Pancreas (tissue), 10 donors: ENCODE data around the gene STEAP4. TPM values are rescaled to one million over a fixed set of nuclear protein-coding genes. Genes with fewer than 3 reads are reported as not detected.

Source experiments
- ATAC-seq, 4 donors: fragments of 200-7000 bp; cut with Tn5 transposase; one replicate each; pipeline versions ENCODE4 v1.8.0 to v1.9.1; 2020; ENCODE audit warnings: mild to moderate bottlenecking in 4 of 4, moderate library complexity in 4 of 4
- DNase-seq, 6 donors: peaks; one replicate each; pipeline ENCODE4 v3.0.0-alpha.2; 2020
- FAIRE-seq: peaks from 2 replicates; lab custom pipeline; 2012; peaks lifted over from hg19 to GRCh38; lab: Jason Lieb, UNC
- H3K27ac ChIP-seq, 4 donors: fragments of 200-600 bp; sonication (generic); 1 replicate in 3 of 4; 2 replicates in 1 of 4; pipeline versions ENCODE4 v1.5.0 to v1.8.0; 2020
- H3K27me3 ChIP-seq, 4 donors: fragments of 200-600 bp; one replicate each; pipeline ENCODE4 v1.8.0; 2021
- H3K36me3 ChIP-seq, 3 donors: fragments of 200-600 bp; sonication (generic) in 1 of 3; one replicate each; pipeline versions ENCODE4 v1.5.0 to v1.8.0; 2020 to 2021
- H3K4me1 ChIP-seq, 3 donors: fragments of 200-600 bp; one replicate each; pipeline ENCODE4 v1.8.0; 2021
- H3K4me3 ChIP-seq, 4 donors: fragments of 200-600 bp; sonication (generic) in 2 of 4; one replicate each; pipeline versions ENCODE4 v1.5.0 to v1.8.0; 2020 to 2021
- H3K9me3 ChIP-seq, 4 donors: fragments of 200-600 bp; one replicate each; pipeline ENCODE4 v1.8.0; 2021
- WGBS, 2 donors: extraction: QIAGEN DNeasy Blood & Tissue Kit; methylation state at CpG; one replicate each; pipeline ENCODE4 v1.1.7; 2013; 5-methylcytosine and 5-hydroxymethylcytosine counted together
- intact Hi-C, 3 donors: fragments of 100-400 bp; cut with DNase I; formaldehyde crosslinking; loops; one replicate each; pipeline versions ENCODE4 v1.11.1 to v1.14.2; 2022
- polyA plus RNA-seq, 2 donors: library from polyadenylated mRNA; stranded (reverse); fragments of 200-250 nt; gene quantifications; one replicate each; pipeline ENCODE4 v1.2.3, GENCODE V29; 2013
- total RNA-seq, 6 donors: library from RNA; stranded (reverse); fragmentation: NEBNext Ultra II Directional in 4 of 6; extraction: Animal tissue kit (Norgen Biotek cat#: 25700) in 4 of 6; gene quantifications; one replicate each; pipeline versions ENCODE4 v1.2.1 to v1.2.4, GENCODE V29; 2021 to 2023
- TF ChIP-seq, protein P1 (sequence below), 4 donors: fragments of 200-600 bp; sonication (generic) in 3 of 4; IDR thresholded peaks; one replicate each; pipeline versions ENCODE4 v1.5.0 to v1.8.0; 2021; ENCODE audit warnings: antibody characterized with exemption in 4 of 4
- donor health status: healthy with polysubstance abuse.
- donor health status: DM: no; HTN: no; CAD: no; lungs with moderate emphysema.
- donor health status: DM: no; HTN: no; CAD: no.
- donor health status: control.
- donor health status: control.
- donor health status: Bipolar disorder and iron deficiency.
- donor health status: DM: yes; HTN: yes; CAD: no.
- donor health status: DM: no; HTN: no; CAD: no.
- donor health status: DM: no; HTN: no; CAD: no.
- donor health status: DM: yes; HTN: yes; CAD: no.

Gene STEAP4
- total and polyA plus RNA-seq, 8 donors = 3.2 to 15.0 (median 7.2) TPM

DNA sequence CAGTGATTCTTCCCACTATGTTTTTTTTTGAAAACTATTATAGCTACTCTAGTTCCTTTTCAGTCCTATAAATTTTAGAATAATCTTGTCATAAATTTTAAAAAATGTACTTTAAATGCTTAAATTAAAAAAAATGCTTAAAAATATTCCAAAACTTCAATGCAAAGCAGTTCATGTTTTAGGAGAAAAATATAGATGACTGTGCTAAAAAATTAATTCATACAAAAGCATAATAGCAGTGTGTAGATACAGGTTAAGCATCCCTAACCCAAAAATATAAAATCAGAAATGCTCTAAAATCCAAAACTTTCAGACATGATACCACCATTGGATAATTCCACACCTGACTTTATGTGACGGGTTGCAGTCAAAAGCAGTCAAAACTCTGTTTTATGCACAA, 12.8 kb downstream of the STEAP4 start:
- intact Hi-C loops = no loop called here
- H3K27ac ChIP-seq = no peak overlapping the region
- no peaks in the 10 kb centered on the region for H3K27me3 ChIP-seq
- TF ChIP-seq, protein P1, sequence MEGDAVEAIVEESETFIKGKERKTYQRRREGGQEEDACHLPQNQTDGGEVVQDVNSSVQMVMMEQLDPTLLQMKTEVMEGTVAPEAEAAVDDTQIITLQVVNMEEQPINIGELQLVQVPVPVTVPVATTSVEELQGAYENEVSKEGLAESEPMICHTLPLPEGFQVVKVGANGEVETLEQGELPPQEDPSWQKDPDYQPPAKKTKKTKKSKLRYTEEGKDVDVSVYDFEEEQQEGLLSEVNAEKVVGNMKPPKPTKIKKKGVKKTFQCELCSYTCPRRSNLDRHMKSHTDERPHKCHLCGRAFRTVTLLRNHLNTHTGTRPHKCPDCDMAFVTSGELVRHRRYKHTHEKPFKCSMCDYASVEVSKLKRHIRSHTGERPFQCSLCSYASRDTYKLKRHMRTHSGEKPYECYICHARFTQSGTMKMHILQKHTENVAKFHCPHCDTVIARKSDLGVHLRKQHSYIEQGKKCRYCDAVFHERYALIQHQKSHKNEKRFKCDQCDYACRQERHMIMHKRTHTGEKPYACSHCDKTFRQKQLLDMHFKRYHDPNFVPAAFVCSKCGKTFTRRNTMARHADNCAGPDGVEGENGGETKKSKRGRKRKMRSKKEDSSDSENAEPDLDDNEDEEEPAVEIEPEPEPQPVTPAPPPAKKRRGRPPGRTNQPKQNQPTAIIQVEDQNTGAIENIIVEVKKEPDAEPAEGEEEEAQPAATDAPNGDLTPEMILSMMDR (IDR thresholded peaks at IDR 0.05) = no peak
- FAIRE-seq (no peak), DNase-seq (no peak), ATAC-seq (no peak)
- no peaks in the 10 kb centered on the region for H3K9me3 ChIP-seq
- H3K4me1 ChIP-seq = peaks cover 5 to 17% (median 9%) of the 10 kb centered on the region in 3 donors
- H3K4me3 ChIP-seq = no peak overlapping the region
- no peaks in the 10 kb centered on the region for H3K36me3 ChIP-seq
- WGBS, 2 donors = 93 to 100% methylated on average over 1 of the region's 1 CpG

GRCh38 chr7:88291398-88292173, 15.1 kb downstream of the STEAP4 start:
- intact Hi-C loops = no loop called here
- peaks cover 5 to 17% (median 9%) of the 10 kb centered on the region in 3 donors for H3K4me1 ChIP-seq
- peak; percentile 28 to 79 (median 45) for ATAC-seq
- DNase-seq = peak in 1 of 6 donors; percentile 16
- H3K27me3 ChIP-seq = no peaks in the 10 kb centered on the region
- TF ChIP-seq, protein P1 (IDR thresholded peaks at IDR 0.05) = no peak
- H3K9me3 ChIP-seq = no peaks in the 10 kb centered on the region
- H3K36me3 ChIP-seq = no peaks in the 10 kb centered on the region
- H3K27ac ChIP-seq = peak overlapping the region in 3 of 4 donors; percentile 13 to 40 (median 19)
- FAIRE-seq = no peak
- WGBS, 2 donors = 76 to 82% methylated on average over 11 of the region's 11 CpGs
- H3K4me3 ChIP-seq = no peak overlapping the region

GRCh38 chr7:88290491-88290890, 16.2 kb downstream of the STEAP4 start:
- H3K4me3 ChIP-seq = no peak overlapping the region
- H3K27me3 ChIP-seq = no peaks in the 10 kb centered on the region
- TF ChIP-seq, protein P1 (IDR thresholded peaks at IDR 0.05) = no peak
- ATAC-seq (no peak), DNase-seq (no peak), FAIRE-seq (no peak)
- H3K4me1 ChIP-seq = peaks cover 5 to 17% (median 9%) of the 10 kb centered on the region in 3 donors
- no peaks in the 10 kb centered on the region for H3K9me3 ChIP-seq
- peak overlapping the region in 1 of 4 donors; percentile 39 for H3K27ac ChIP-seq
- intact Hi-C loops = no loop called here
- WGBS, 2 donors = 85 to 87% methylated on average over 4 of the region's 4 CpGs
- H3K36me3 ChIP-seq = no peaks in the 10 kb centered on the region

DNA sequence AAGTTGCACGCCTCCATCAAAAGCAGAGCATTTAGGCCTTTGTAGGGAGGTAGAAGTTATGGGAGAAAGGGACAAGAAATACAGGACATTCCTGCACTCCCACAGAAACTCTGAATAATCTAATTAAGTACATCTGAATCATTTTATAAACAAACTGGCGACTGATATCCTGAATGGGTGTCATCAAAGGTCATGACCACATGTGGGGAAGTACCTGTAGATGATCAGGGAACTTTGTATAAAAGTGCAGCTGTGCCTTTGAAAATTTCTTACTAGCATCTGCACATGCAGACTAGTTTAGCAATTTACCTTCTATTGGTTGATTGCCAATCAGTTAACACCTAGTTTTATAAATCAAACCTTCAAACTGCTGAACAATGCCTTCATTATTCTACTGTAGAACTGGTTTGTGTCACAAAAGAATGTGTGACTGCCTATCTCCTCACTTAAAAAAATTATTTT, 17.1 kb downstream of the STEAP4 start:
- peaks cover 5 to 17% (median 9%) of the 10 kb centered on the region in 3 donors for H3K4me1 ChIP-seq
- no peaks in the 10 kb centered on the region for H3K27me3 ChIP-seq
- DNase-seq = no peak
- TF ChIP-seq, protein P1 (IDR thresholded peaks at IDR 0.05) = no peak
- peak; percentile 74 to 89 (median 82) for ATAC-seq
- peak overlapping the region in 2 of 4 donors; percentile 3 to 39 for H3K27ac ChIP-seq
- no peak overlapping the region for H3K4me3 ChIP-seq
- 30 to 32% methylated on average over 2 of the region's 2 CpGs for WGBS, 2 donors
- no peaks in the 10 kb centered on the region for H3K9me3 ChIP-seq
- intact Hi-C loops = no loop called here
- no peak for FAIRE-seq
- H3K36me3 ChIP-seq = no peaks in the 10 kb centered on the region

DNA sequence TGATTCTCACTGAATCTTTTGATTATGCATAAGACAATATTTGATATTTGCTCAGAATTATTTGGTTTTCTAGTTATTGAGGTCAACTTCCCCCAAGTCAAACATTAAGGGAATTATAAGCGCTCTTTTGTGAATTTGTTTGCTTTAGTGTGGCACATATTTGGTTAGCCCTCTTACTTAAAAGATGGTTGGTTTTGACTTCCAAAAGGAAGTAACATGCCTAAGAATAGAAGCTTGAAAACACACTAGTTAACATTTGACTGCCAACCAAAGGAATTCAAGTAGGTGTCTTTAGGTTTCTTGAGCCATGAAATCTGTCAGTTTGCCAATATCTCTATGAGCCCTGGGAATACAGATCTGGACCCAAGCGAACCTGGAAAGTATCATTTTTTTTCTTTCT, 24.9 kb downstream of the STEAP4 start:
- TF ChIP-seq, protein P1 (IDR thresholded peaks at IDR 0.05) = no peak
- no peak for DNase-seq
- no peak for FAIRE-seq
- no peaks in the 10 kb centered on the region for H3K9me3 ChIP-seq
- H3K4me1 ChIP-seq = peaks cover 4 to 9% (median 6%) of the 10 kb centered on the region in 3 donors
- no peak overlapping the region for H3K4me3 ChIP-seq
- ATAC-seq = peak; percentile 48 to 84 (median 61)
- intact Hi-C loops = no loop called here
- H3K27ac ChIP-seq = no peak overlapping the region
- H3K36me3 ChIP-seq = no peaks in the 10 kb centered on the region
- no peaks in the 10 kb centered on the region for H3K27me3 ChIP-seq
- WGBS, 2 donors = 13 to 18% methylated on average over 2 of the region's 2 CpGs
